ENCODE measurements around the gene PRELID1. TPM values are rescaled to one million over a fixed set of nuclear protein-coding genes. Genes with fewer than 3 reads are reported as not detected.

The PRELID1 gene
- total RNA-seq, 1 experiment from 2014 or later, result 201 TPM

- BruUV-seq (replicated peaks), result no TSS peak
- no peak for DNase-seq
- H3K9me3 ChIP-seq, result no peaks in the 10 kb centered on the region
- H3K4me3 ChIP-seq (ENCODE audit: low read depth, low read length), result no peak overlapping the region
- H3K9me3 Mint-ChIP-seq (ENCODE audit: unreplicated experiment), result no peaks in the 10 kb centered on the region
- H3K27ac Mint-ChIP-seq (ENCODE audit: unreplicated experiment), result no peak overlapping the region
- H3K4me1 Mint-ChIP-seq (ENCODE audit: low read depth, unreplicated experiment), result peaks cover 11% of the 10 kb centered on the region
- ChIA-PET CTCF (no interaction called here), POLR2A (no interaction called here)
- no peak overlapping the region for H3K4me3 Mint-ChIP-seq (ENCODE audit: unreplicated experiment)
- H3K27me3 ChIP-seq (replicated peaks; ENCODE audit: control insufficient read depth, insufficient read depth, low read length), result no peaks in the 10 kb centered on the region
- H3K36me3 ChIP-seq (ENCODE audit: control insufficient read depth, insufficient read depth, low read length), result peaks cover 9% of the 10 kb centered on the region
- TF ChIP-seq CTCF (IDR thresholded peaks at IDR 0.05; ENCODE audit: insufficient read depth in 1 of 2, low read depth in 1 of 2, low read length in 1 of 2, severe bottlenecking in 1 of 2, unreplicated experiment in 1 of 2), result no peak
- intact Hi-C loops (cut with micrococcal nuclease; ENCODE audit: unreplicated experiment), result no loop called here
- H3K27me3 Mint-ChIP-seq (ENCODE audit: insufficient read depth, unreplicated experiment), result no peaks in the 10 kb centered on the region
- H3K36me3 Mint-ChIP-seq (ENCODE audit: insufficient read depth, unreplicated experiment), result peaks cover 68% of the 10 kb centered on the region
- peaks cover 9% of the 10 kb centered on the region for H3K4me1 ChIP-seq
Observed at GRCh38 chr5:177295924-177296323, 7.7 kb upstream of the PRELID1 start.

GRCh38 chr5:177296581-177296980 is 7.0 kb upstream of the PRELID1 start:
- intact Hi-C loops (cut with micrococcal nuclease; ENCODE audit: unreplicated experiment), result no loop called here
- CTCF ChIA-PET, result no interaction called here
- BruUV-seq (replicated peaks), result no TSS peak
- no peaks in the 10 kb centered on the region for H3K27me3 ChIP-seq (replicated peaks; ENCODE audit: control insufficient read depth, insufficient read depth, low read length)
- no peak overlapping the region for H3K4me3 Mint-ChIP-seq (ENCODE audit: unreplicated experiment)
- DNase-seq, result no peak
- H3K36me3 Mint-ChIP-seq (ENCODE audit: insufficient read depth, unreplicated experiment), result peaks cover 67% of the 10 kb centered on the region
- H3K27ac Mint-ChIP-seq (ENCODE audit: unreplicated experiment), result no peak overlapping the region
- peaks cover 11% of the 10 kb centered on the region for H3K4me1 Mint-ChIP-seq (ENCODE audit: low read depth, unreplicated experiment)
- no peak for TF ChIP-seq CTCF (IDR thresholded peaks at IDR 0.05; ENCODE audit: insufficient read depth in 1 of 2, low read depth in 1 of 2, low read length in 1 of 2, severe bottlenecking in 1 of 2, unreplicated experiment in 1 of 2)
- no peak overlapping the region for H3K4me3 ChIP-seq (ENCODE audit: low read depth, low read length)
- H3K9me3 ChIP-seq, result no peaks in the 10 kb centered on the region
- POLR2A ChIA-PET, result no interaction called here
- peaks cover 11% of the 10 kb centered on the region for H3K36me3 ChIP-seq (ENCODE audit: control insufficient read depth, insufficient read depth, low read length)
- H3K4me1 ChIP-seq, result peaks cover 14% of the 10 kb centered on the region
- H3K9me3 Mint-ChIP-seq (ENCODE audit: unreplicated experiment), result no peaks in the 10 kb centered on the region
- H3K27me3 Mint-ChIP-seq (ENCODE audit: insufficient read depth, unreplicated experiment), result no peaks in the 10 kb centered on the region

GRCh38 chr5:177297922-177298321 is 5.7 kb upstream of the PRELID1 start:
- no peak for DNase-seq
- Mint-ChIP-seq H3K9me3 (ENCODE audit: unreplicated experiment) (no peaks in the 10 kb centered on the region), H3K4me3 (ENCODE audit: unreplicated experiment) (no peak overlapping the region), H3K36me3 (ENCODE audit: insufficient read depth, unreplicated experiment) (peaks cover 57% of the 10 kb centered on the region), H3K27ac (ENCODE audit: unreplicated experiment) (no peak overlapping the region), H3K27me3 (ENCODE audit: insufficient read depth, unreplicated experiment) (no peaks in the 10 kb centered on the region), H3K4me1 (ENCODE audit: low read depth, unreplicated experiment) (peaks cover 21% of the 10 kb centered on the region)
- Histone ChIP-seq H3K9me3 (no peaks in the 10 kb centered on the region), H3K4me3 (ENCODE audit: low read depth, low read length) (no peak overlapping the region), H3K36me3 (ENCODE audit: control insufficient read depth, insufficient read depth, low read length) (peaks cover 12% of the 10 kb centered on the region), H3K27me3 (replicated peaks; ENCODE audit: control insufficient read depth, insufficient read depth, low read length) (no peaks in the 10 kb centered on the region), H3K4me1 (peaks cover 23% of the 10 kb centered on the region)
- BruUV-seq (replicated peaks), result no TSS peak
- no peak for TF ChIP-seq CTCF (IDR thresholded peaks at IDR 0.05; ENCODE audit: insufficient read depth in 1 of 2, low read depth in 1 of 2, low read length in 1 of 2, severe bottlenecking in 1 of 2, unreplicated experiment in 1 of 2)
- intact Hi-C loops (cut with micrococcal nuclease; ENCODE audit: unreplicated experiment), result no loop called here
- POLR2A ChIA-PET, result no interaction called here
- CTCF ChIA-PET, result interaction anchor here (0.8 kb wide), 1 partner anchor 12 kb away, joined by 4 read pairs; no protein-coding TSS in a partner anchor

Data from Caco-2 (cell line).